BLaER1 (cell line): ENCODE measurements around the gene SLC12A6.
A peak's percentile ranks its signal among the peaks of the same experiment; 100 is the strongest.

Experiments used
- H3K27ac ChIP-seq: shearing (Covaris generic); formaldehyde crosslinking; 2 replicates; pipeline ENCODE4 v1.8.1; 2022
- H3K27me3 ChIP-seq: shearing (Covaris generic); formaldehyde crosslinking; 2 replicates; pipeline ENCODE4 v1.8.1; 2022
- H3K36me3 ChIP-seq: shearing (Covaris generic); formaldehyde crosslinking; 2 replicates; pipeline ENCODE4 v1.8.1; 2022
- H3K4me1 ChIP-seq: shearing (Covaris generic); formaldehyde crosslinking; 2 replicates; pipeline ENCODE4 v1.8.1; 2022
- H3K4me2 ChIP-seq: shearing (Covaris generic); formaldehyde crosslinking; 2 replicates; pipeline ENCODE4 v1.8.1; 2022
- H3K4me3 ChIP-seq: shearing (Covaris generic); formaldehyde crosslinking; 2 replicates; pipeline ENCODE4 v1.8.1; 2022
- H3K9ac ChIP-seq: shearing (Covaris generic); formaldehyde crosslinking; 2 replicates; pipeline ENCODE4 v1.8.1; 2022
- H3K9me3 ChIP-seq: shearing (Covaris generic); formaldehyde crosslinking; 2 replicates; pipeline ENCODE4 v1.8.1; 2022
- H4K20me1 ChIP-seq: shearing (Covaris generic); formaldehyde crosslinking; 2 replicates; pipeline ENCODE4 v1.8.1; 2022
- Cebpa-rat ChIP-seq: shearing (Covaris generic); IDR thresholded peaks from 2 replicates; pipeline ENCODE4 v1.8.1; 2022

The SLC12A6 gene

GRCh38 chr15:34318277-34319079 is 19.1 kb downstream of the SLC12A6 start:
- Histone ChIP-seq H3K9me3 (peaks cover 5% of the 10 kb centered on the region), H3K27me3 (no peaks in the 10 kb centered on the region), H3K4me2 (peak overlapping the region; percentile 69), H3K9ac (peak overlapping the region; percentile 72), H3K36me3 (no peaks in the 10 kb centered on the region; the same call in 1 of the 2 replicates), H3K4me3 (peak overlapping the region; percentile 67), H3K4me1 (peaks cover 37% of the 10 kb centered on the region), H4K20me1 (no peaks in the 10 kb centered on the region), H3K27ac (peak overlapping the region; percentile 56)
- TF ChIP-seq Cebpa-rat = no peak

- Histone ChIP-seq H3K9ac (no peak overlapping the region; the same call in 1 of the 2 replicates), H3K4me1 (peaks cover 36% of the 10 kb centered on the region), H3K27me3 (no peaks in the 10 kb centered on the region), H3K36me3 (no peaks in the 10 kb centered on the region), H3K4me3 (no peak overlapping the region), H3K9me3 (no peaks in the 10 kb centered on the region), H3K27ac (no peak overlapping the region), H3K4me2 (peak overlapping the region; percentile 61), H4K20me1 (no peaks in the 10 kb centered on the region)
- TF ChIP-seq Cebpa-rat = no peak
These were observed 22.8 kb downstream of the SLC12A6 start for GRCh38 chr15:34314491-34315490.

GRCh38 chr15:34311563-34311962 is 26.0 kb downstream of the SLC12A6 start:
- no peaks in the 10 kb centered on the region for H3K27me3 ChIP-seq
- no peaks in the 10 kb centered on the region for H3K36me3 ChIP-seq
- peaks cover 13% of the 10 kb centered on the region for H3K4me1 ChIP-seq
- no peaks in the 10 kb centered on the region for H3K9me3 ChIP-seq
- H3K27ac ChIP-seq = no peak overlapping the region
- no peak overlapping the region for H3K4me2 ChIP-seq
- TF ChIP-seq Cebpa-rat = no peak
- no peak overlapping the region for H3K9ac ChIP-seq
- H3K4me3 ChIP-seq = no peak overlapping the region
- no peaks in the 10 kb centered on the region for H4K20me1 ChIP-seq

GRCh38 chr15:34304613-34305012 is 33.0 kb downstream of the SLC12A6 start:
- Histone ChIP-seq H3K4me3 (no peak overlapping the region), H3K4me1 (no peaks in the 10 kb centered on the region; the same call in 1 of the 2 replicates), H3K9me3 (no peaks in the 10 kb centered on the region), H3K9ac (no peak overlapping the region), H3K36me3 (0 out of 2 replicates have a peak, but pooled peaks cover 3% of the 10 kb centered on the region), H3K27me3 (no peaks in the 10 kb centered on the region), H3K4me2 (no peak overlapping the region), H3K27ac (no peak overlapping the region), H4K20me1 (no peaks in the 10 kb centered on the region)
- TF ChIP-seq Cebpa-rat = no peak

- Histone ChIP-seq H4K20me1 (no peaks in the 10 kb centered on the region), H3K36me3 (0 out of 2 replicates have a peak, but pooled peaks cover 3% of the 10 kb centered on the region), H3K9ac (no peak overlapping the region), H3K4me3 (no peak overlapping the region), H3K9me3 (no peaks in the 10 kb centered on the region), H3K27me3 (no peaks in the 10 kb centered on the region), H3K27ac (no peak overlapping the region), H3K4me1 (peaks cover 29% of the 10 kb centered on the region), H3K4me2 (no peak overlapping the region)
- no peak for TF ChIP-seq Cebpa-rat
These were observed 36.5 kb downstream of the SLC12A6 start for GRCh38 chr15:34301058-34301457.

- Histone ChIP-seq H3K27me3 (no peaks in the 10 kb centered on the region), H3K4me1 (peaks cover 29% of the 10 kb centered on the region), H3K4me2 (peak overlapping the region; percentile 53), H3K9ac (no peak overlapping the region), H4K20me1 (no peaks in the 10 kb centered on the region), H3K9me3 (peaks cover 14% of the 10 kb centered on the region), H3K4me3 (no peak overlapping the region), H3K27ac (no peak overlapping the region), H3K36me3 (peaks cover 15% of the 10 kb centered on the region; the same call in 1 of the 2 replicates)
- TF ChIP-seq Cebpa-rat = no peak
These were observed 40.5 kb downstream of the SLC12A6 start for GRCh38 chr15:34297059-34297458.

GRCh38 chr15:34292621-34293020 is 45.0 kb downstream of the SLC12A6 start:
- no peak for TF ChIP-seq Cebpa-rat
- Histone ChIP-seq H3K9ac (no peak overlapping the region), H3K4me1 (peaks cover 12% of the 10 kb centered on the region), H3K27ac (no peak overlapping the region), H3K4me2 (no peak overlapping the region), H3K36me3 (peaks cover 15% of the 10 kb centered on the region; the same call in 1 of the 2 replicates), H3K27me3 (no peaks in the 10 kb centered on the region), H3K4me3 (no peak overlapping the region), H3K9me3 (peaks cover 14% of the 10 kb centered on the region), H4K20me1 (no peaks in the 10 kb centered on the region)

GRCh38 chr15:34284937-34285336 is 52.6 kb downstream of the SLC12A6 start:
- no peak overlapping the region for H3K9ac ChIP-seq
- no peak for TF ChIP-seq Cebpa-rat
- H3K4me3 ChIP-seq = no peak overlapping the region
- no peaks in the 10 kb centered on the region for H3K27me3 ChIP-seq
- H3K9me3 ChIP-seq = no peaks in the 10 kb centered on the region; the same call in 1 of the 2 replicates
- no peaks in the 10 kb centered on the region for H4K20me1 ChIP-seq
- no peak overlapping the region for H3K4me2 ChIP-seq
- H3K36me3 ChIP-seq = no peaks in the 10 kb centered on the region
- H3K27ac ChIP-seq = no peak overlapping the region
- no peaks in the 10 kb centered on the region for H3K4me1 ChIP-seq

GRCh38 chr15:34282384-34282783 is 55.2 kb downstream of the SLC12A6 start:
- no peaks in the 10 kb centered on the region for H3K36me3 ChIP-seq
- H3K27me3 ChIP-seq = no peaks in the 10 kb centered on the region
- H3K9me3 ChIP-seq = no peaks in the 10 kb centered on the region; the same call in 1 of the 2 replicates
- no peak overlapping the region for H3K9ac ChIP-seq
- no peak overlapping the region for H3K27ac ChIP-seq
- no peak overlapping the region for H3K4me2 ChIP-seq
- H3K4me1 ChIP-seq = no peaks in the 10 kb centered on the region
- no peak for TF ChIP-seq Cebpa-rat
- H4K20me1 ChIP-seq = 0 out of 2 replicates have a peak, but pooled peaks cover under 1% of the 10 kb centered on the region
- no peak overlapping the region for H3K4me3 ChIP-seq
